NCI-H345 (cell line): ENCODE results near the gene TRIM54.
"Not testable (repeated sequence)": the region's sequence is repeated elsewhere in the genome, so short reads cannot be mapped to it uniquely, and the experiment has no call there.

ENCODE experiments used
- DNase-seq: peaks from one replicate; lab custom pipeline; 2025; lab: John Stamatoyannopoulos, UW

TRIM54 gene

GRCh38 chr2:27256855-27257454 lies 25.3 kb upstream of the TRIM54 start:
- DNase-seq, result no peak

DNA sequence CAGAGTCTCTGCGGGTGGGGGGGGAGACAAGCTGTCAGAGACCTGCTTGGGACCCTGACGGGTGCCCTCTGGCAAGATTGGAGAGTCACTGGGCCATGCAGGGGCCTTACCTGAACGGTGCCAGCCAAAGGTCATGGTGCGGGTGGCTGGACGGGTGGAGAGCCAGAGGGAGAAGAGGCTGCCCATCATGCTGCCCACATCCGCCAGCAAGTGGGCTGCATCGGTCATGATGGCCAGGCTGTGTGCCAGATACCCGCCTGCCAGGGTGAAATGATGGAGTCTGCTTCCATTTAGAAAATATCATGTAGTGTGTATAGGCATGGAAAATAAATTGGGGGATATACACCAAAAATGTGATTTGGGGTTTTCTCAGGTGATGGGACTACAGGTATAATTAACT lies 24.2 kb upstream of the TRIM54 start:
- DNase-seq, result no peak

GRCh38 chr2:27261241-27261925 lies 20.8 kb upstream of the TRIM54 start:
- DNase-seq, result no peak

DNA sequence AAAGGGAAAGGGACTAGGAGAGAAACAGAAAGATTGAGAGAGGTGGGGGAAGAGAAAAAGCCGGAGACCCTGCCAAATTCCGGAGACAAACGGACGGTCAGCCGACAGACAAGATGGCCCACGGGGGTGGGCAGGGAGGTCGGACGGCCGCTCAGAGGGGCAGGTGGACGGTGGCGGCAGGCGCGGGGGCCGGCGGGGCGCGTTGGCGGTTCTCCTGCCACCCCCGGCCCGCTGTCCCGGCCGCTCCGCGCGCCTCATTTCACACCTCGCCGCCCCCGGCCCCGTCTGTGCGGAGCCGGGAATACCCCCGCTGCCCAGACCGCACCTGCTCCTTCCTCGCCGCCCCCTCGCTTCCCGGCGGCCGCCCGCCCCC lies 20.3 kb upstream of the TRIM54 start:
- DNase-seq, result no peak

- DNase-seq, result peak; percentile 50
Observed at GRCh38 chr2:27262379-27263286, 19.6 kb upstream of the TRIM54 start, which contains the start of gene SLC30A3. Gene SLC30A3 (minus strand): TSS chr2:27263047. CDS start chr2:27262906, 141 bp downstream.

GRCh38 chr2:27263287-27264252 lies 18.7 kb upstream of the TRIM54 start:
- peak; percentile 33 for DNase-seq

DNA sequence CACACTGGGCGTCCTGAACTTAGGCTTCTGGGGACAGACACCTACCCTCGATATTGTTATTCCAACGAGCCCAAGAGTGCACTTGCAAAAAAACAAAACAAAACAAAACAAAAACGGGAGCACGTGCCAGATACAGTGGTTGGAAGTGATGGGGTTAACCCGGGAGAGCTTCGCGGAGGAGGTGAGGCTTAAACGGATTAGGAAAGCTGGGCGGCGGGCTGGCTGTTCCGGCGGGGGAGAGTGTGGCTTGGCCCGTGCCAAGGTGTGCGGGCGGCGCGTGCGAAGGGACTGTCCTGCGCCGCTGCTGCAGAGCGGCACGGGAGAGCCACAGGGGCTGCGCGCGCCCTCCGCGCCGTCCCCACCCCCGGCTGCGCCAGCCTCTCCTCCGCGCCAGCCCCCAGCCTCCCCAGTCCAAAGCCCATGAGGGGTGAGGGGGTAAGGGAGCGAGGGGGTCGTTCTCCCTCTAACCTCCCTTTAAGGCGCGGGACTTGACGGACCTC lies 17.9 kb upstream of the TRIM54 start:
- peak; percentile 40 for DNase-seq

DNA sequence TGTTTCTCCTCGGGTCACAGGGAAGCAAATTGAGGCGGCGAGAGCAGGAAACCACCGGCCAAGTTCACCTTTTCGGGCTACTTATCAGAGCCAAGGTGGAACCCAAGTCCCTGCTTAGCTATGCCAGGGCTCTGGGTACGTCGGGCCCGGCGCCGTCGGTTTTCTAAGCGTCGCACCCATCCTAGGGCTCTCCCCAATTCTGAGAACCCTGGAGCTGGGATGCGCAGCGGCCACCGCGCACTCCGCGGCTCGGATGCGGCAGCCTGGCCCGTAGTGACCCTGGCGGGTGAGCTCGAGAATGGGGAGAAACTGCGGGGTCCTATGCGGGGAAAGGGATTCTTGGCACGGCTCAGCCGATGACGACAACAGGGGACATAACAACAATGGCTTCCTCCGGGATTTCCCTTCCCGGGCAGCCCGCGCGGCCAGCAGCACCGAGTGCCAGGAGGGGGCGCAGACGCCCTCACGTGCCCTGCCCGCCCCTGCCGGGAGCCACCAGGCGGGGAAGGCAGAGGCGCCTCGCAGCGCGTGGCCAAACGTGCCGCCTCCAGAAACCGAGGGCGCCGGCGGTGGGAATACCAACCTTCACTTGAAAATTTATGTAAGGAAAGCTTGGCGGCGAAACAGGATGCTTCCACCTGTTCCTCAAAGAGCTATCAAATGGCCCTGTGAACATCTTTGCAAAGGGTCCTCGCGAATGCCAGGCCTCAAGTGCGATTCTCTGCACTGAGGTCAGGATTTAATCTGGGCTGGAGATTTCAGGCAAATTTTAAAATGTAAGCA lies 17.3 kb upstream of the TRIM54 start:
- DNase-seq, result peak; percentile 86

DNA sequence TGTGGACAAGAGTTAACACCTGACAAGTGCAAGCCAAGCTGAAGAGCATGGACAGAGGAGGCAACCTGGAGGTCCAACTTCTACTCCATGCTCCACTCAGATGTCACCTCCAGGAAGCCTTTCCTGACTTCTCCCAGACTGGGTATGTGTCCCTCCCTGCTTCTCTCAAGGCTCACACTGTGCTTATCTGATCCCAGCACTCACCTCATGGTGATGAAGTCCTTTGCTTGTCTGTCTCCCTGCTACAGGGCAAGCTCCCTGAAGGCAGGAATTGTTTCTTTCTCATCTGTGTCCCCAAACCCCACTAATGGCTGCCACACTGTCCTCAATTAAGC lies 16.7 kb upstream of the TRIM54 start:
- no peak for DNase-seq

- DNase-seq, result not testable (repeated sequence)
Observed at GRCh38 chr2:27268296-27268695, 13.9 kb upstream of the TRIM54 start.

DNA sequence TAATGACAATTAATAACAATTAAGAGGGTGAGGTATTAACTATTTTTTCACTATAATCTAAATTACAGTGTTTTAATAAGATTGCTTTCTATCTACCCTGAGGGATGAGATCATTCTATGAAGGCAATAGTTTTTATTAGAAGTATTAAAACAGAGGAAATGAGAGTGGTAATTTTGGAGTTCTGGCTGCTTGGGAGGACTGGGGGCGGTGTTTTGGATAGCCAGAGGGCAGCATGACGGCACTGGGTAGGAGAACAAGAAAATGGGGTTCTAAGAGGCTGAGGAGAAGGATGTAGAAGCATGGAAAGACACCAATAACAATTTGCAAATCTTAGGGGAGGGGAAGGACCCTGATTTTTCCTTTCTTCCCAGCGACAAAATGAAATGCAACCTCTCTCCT lies 12.1 kb upstream of the TRIM54 start:
- no peak for DNase-seq

- DNase-seq, result no peak
Observed at GRCh38 chr2:27270670-27271069, 11.6 kb upstream of the TRIM54 start.

GRCh38 chr2:27271631-27272340 lies 10.4 kb upstream of the TRIM54 start:
- no peak for DNase-seq

- DNase-seq, result not testable (repeated sequence)
Observed at GRCh38 chr2:27272537-27273522, 9.4 kb upstream of the TRIM54 start.

DNA sequence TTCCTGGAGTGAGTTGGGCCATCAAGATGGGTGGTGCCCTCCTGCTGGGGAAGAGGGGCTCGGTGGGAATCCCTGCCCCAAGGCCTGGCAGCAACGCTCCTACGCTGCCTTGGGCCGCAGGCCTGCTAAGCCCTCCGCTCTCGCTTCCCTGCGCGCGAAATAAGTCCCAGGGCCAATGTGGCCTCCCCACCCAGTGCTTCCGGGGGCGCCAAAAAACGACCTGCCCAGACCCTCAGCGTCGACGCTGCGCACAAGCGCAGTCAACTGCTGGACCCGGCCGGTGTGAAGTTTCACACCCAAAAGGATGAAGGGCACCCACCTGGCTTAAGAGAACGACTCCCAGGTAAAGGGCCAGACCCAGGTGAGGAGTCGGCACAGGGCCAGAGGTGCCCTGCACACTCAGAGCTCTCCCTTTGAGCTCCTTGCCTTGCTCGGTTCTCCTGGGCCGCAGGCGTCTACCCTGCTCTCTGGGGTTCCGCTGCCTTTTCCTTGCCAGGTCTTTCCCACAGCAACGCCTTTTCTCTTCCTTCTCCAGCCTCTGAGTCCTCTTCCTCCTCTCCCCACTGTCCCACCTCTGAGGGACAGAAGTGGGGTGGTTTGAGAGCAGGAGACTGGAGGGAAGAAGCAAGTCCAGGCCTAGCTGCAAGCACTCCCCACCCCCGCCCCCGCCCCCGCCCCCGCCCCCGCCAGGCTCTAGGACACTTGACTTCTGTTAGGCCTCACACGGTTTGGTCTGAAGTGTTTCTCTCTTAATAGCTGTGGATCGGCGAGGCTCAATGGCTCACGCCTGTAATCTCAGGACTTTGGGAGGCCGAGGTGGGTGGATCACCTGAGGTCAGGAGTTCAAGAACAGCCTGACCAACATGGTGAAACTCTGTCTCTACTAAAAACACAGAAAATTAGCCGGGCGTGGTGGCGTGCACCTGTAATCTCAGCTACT lies 6.7 kb upstream of the TRIM54 start, which contains the start of gene DNAJC5G:
Gene DNAJC5G (plus strand): TSS at position 223 of the 940 bp plus-strand sequence. CDS start 1,296 bp downstream, outside the sequence.
- DNase-seq, result no peak

- DNase-seq, result no peak
Observed at GRCh38 chr2:27278010-27278409, 4.2 kb upstream of the TRIM54 start.

GRCh38 chr2:27280826-27281225 lies 1.4 kb upstream of the TRIM54 start:
- DNase-seq, result no peak

GRCh38 chr2:27281442-27281841 lies 787 bp upstream of the TRIM54 start:
- DNase-seq, result no peak
